Lower lobe of right lung (tissue), 2 donors: ENCODE results near the gene RAB3IP. TPM values are rescaled to one million over a fixed set of nuclear protein-coding genes. Genes with fewer than 3 reads are reported as not detected.

Source experiments
- ATAC-seq, 2 donors: fragments of 200-7000 bp; cut with Tn5 transposase; one replicate each; pipeline ENCODE4 v1.9.1; 2020 to 2022; ENCODE audit warnings: mild to moderate bottlenecking in 2 of 2, moderate library complexity in 2 of 2
- DNase-seq: peaks from one replicate; pipeline ENCODE4 v3.0.0-alpha.2; 2020
- H3K27ac ChIP-seq: fragments of 200-600 bp; one replicate; pipeline ENCODE4 v1.8.0; 2022
- H3K27me3 ChIP-seq: fragments of 200-600 bp; one replicate; pipeline ENCODE4 v1.8.0; 2022; ENCODE audit warnings: low read depth
- H3K36me3 ChIP-seq: fragments of 200-600 bp; one replicate; pipeline ENCODE4 v1.8.0; 2022; ENCODE audit warnings: mild to moderate bottlenecking
- H3K4me1 ChIP-seq: fragments of 200-600 bp; one replicate; pipeline ENCODE4 v1.8.0; 2022
- H3K4me3 ChIP-seq: fragments of 200-600 bp; one replicate; pipeline ENCODE4 v1.8.0; 2022; ENCODE audit warnings: mild to moderate bottlenecking
- H3K9me3 ChIP-seq: fragments of 200-600 bp; one replicate; pipeline ENCODE4 v1.8.0; 2022
- CTCF ChIP-seq: fragments of 200-600 bp; IDR thresholded peaks from one replicate; pipeline ENCODE4 v1.8.0; 2022; ENCODE audit warnings: antibody characterized with exemption, mild to moderate bottlenecking
- intact Hi-C: fragments of 100-400 bp; cut with DNase I; formaldehyde crosslinking; loops from one replicate; pipeline ENCODE4 v1.11.0; 2022
- total RNA-seq: library from RNA; stranded (reverse); fragmentation: NEBNext Ultra II Directional; extraction: Animal tissue kit (Norgen Biotek cat#: 25700); gene quantifications from one replicate; pipeline ENCODE4 v1.2.1, GENCODE V29; 2021
- donor health status: DM: no; HTN: yes; CAD: no; lungs with severe emphysema.

The RAB3IP gene
- total RNA-seq, 1 donor from 2014 or later: 28.2 TPM

GRCh38 chr12:69833696-69834095, 95.0 kb downstream of the RAB3IP start:
- TF ChIP-seq CTCF: no peak
- Histone ChIP-seq H3K4me3 (no peak overlapping the region), H3K4me1 (peaks cover 9% of the 10 kb centered on the region), H3K36me3 (no peaks in the 10 kb centered on the region), H3K27ac (no peak overlapping the region), H3K9me3 (no peaks in the 10 kb centered on the region), H3K27me3 (no peaks in the 10 kb centered on the region)
- ATAC-seq: no peak
- no peak for DNase-seq
- intact Hi-C loops: no loop called here

GRCh38 chr12:69834147-69834546, 95.5 kb downstream of the RAB3IP start:
- no peaks in the 10 kb centered on the region for H3K9me3 ChIP-seq
- no peak overlapping the region for H3K4me3 ChIP-seq
- H3K27ac ChIP-seq: no peak overlapping the region
- intact Hi-C loops: no loop called here
- H3K27me3 ChIP-seq: no peaks in the 10 kb centered on the region
- no peak for TF ChIP-seq CTCF
- H3K4me1 ChIP-seq: peaks cover 9% of the 10 kb centered on the region
- ATAC-seq: no peak
- H3K36me3 ChIP-seq: no peaks in the 10 kb centered on the region
- no peak for DNase-seq

DNA sequence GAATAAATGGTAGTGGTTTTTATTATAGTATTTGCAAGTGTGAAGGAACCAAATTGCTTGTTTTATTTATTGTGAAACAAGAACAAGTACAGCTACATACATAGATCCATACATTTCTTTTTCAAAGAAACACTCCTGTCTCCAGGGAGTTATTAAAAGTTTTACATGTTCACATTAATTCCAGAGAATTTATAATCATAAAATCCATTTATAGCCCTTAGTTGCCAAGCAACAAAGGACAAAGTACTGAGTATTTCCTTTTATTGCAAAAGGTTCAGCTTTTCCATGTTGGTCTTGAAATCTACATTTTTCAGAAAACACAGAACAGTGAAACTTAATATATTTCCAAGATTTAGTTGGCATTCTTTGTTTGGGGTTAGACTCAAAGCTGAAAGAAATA, 95.9 kb downstream of the RAB3IP start:
- no peaks in the 10 kb centered on the region for H3K36me3 ChIP-seq
- H3K27me3 ChIP-seq: no peaks in the 10 kb centered on the region
- H3K4me1 ChIP-seq: peaks cover 9% of the 10 kb centered on the region
- no peak for TF ChIP-seq CTCF
- no peak overlapping the region for H3K27ac ChIP-seq
- ATAC-seq (no peak), DNase-seq (no peak)
- no peaks in the 10 kb centered on the region for H3K9me3 ChIP-seq
- intact Hi-C loops: no loop called here
- H3K4me3 ChIP-seq: no peak overlapping the region

DNA sequence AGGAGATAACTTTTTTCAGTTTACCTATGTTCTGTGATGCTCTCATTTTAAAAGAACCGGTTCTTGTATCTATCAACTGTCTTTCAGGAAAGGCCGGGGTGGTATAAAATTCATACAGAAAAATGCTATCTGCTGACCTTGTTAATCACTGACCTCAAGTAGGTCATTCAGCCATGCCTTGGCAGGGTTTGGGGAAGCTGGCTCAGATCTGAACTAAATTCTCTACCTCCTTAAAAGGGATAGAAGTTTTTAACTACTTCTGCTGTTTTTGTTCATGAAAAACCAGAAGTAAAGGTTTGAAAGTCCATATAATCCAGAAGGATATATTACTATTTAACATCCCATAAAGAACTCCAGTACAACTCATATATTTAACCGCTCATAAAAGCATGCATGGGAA, 96.4 kb downstream of the RAB3IP start:
- Histone ChIP-seq H3K27me3 (no peaks in the 10 kb centered on the region), H3K4me3 (no peak overlapping the region), H3K27ac (no peak overlapping the region), H3K36me3 (no peaks in the 10 kb centered on the region), H3K4me1 (peaks cover 9% of the 10 kb centered on the region), H3K9me3 (no peaks in the 10 kb centered on the region)
- intact Hi-C loops: no loop called here
- no peak for DNase-seq
- no peak for ATAC-seq
- TF ChIP-seq CTCF: no peak

DNA sequence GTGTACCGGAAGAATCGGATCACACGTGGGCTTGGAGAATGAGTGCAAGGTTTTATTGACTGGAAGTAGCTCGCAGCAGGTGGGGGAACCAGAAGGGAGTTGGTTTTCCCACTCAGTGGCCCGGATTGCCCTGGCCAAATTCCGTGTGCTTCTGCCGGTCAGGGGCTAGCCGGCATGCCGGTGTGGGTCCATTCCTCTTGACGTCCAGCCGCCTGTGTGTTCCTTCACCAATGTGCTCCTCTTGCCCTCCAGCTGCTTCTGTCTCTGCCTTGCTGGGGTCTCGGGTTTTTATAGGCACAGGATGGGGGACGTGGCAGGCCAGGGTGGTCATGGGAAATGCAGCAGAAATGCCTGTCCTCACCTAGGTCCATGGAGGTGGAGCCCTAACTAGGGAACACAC, 97.4 kb downstream of the RAB3IP start:
- Histone ChIP-seq H3K9me3 (no peaks in the 10 kb centered on the region), H3K4me1 (peaks cover 9% of the 10 kb centered on the region), H3K36me3 (no peaks in the 10 kb centered on the region), H3K4me3 (no peak overlapping the region), H3K27me3 (no peaks in the 10 kb centered on the region), H3K27ac (no peak overlapping the region)
- intact Hi-C loops: no loop called here
- DNase-seq (no peak), ATAC-seq (no peak)
- no peak for TF ChIP-seq CTCF

DNA sequence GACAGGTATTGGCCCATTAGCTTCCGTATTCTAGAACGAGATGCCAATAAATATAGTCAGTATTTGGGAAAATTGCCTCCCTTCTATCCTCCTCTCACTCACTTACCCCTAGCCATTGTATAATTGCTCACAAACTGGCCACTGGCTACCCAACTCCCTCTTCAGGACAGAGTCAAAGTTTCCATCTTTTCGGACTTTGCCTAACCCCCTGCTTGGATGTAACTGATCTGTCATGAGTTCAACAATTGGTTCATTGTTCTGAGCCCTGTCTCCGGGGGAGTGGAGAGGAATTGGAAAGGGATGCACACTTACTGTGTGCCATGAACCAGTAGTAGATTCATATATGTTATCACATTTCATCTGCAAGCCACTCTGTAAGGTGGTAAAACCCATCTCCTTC, 98.5 kb downstream of the RAB3IP start:
- Histone ChIP-seq H3K9me3 (no peaks in the 10 kb centered on the region), H3K27me3 (no peaks in the 10 kb centered on the region), H3K36me3 (no peaks in the 10 kb centered on the region), H3K4me1 (peaks cover 9% of the 10 kb centered on the region), H3K27ac (no peak overlapping the region), H3K4me3 (no peak overlapping the region)
- DNase-seq (no peak), ATAC-seq (no peak)
- intact Hi-C loops: no loop called here
- no peak for TF ChIP-seq CTCF
